ENCODE data around the gene CYFIP2.

- no peak for TF ChIP-seq CTCF (IDR thresholded peaks at IDR 0.05; ENCODE audit: insufficient read depth, low read length)
- TF ChIP-seq, protein P1, sequence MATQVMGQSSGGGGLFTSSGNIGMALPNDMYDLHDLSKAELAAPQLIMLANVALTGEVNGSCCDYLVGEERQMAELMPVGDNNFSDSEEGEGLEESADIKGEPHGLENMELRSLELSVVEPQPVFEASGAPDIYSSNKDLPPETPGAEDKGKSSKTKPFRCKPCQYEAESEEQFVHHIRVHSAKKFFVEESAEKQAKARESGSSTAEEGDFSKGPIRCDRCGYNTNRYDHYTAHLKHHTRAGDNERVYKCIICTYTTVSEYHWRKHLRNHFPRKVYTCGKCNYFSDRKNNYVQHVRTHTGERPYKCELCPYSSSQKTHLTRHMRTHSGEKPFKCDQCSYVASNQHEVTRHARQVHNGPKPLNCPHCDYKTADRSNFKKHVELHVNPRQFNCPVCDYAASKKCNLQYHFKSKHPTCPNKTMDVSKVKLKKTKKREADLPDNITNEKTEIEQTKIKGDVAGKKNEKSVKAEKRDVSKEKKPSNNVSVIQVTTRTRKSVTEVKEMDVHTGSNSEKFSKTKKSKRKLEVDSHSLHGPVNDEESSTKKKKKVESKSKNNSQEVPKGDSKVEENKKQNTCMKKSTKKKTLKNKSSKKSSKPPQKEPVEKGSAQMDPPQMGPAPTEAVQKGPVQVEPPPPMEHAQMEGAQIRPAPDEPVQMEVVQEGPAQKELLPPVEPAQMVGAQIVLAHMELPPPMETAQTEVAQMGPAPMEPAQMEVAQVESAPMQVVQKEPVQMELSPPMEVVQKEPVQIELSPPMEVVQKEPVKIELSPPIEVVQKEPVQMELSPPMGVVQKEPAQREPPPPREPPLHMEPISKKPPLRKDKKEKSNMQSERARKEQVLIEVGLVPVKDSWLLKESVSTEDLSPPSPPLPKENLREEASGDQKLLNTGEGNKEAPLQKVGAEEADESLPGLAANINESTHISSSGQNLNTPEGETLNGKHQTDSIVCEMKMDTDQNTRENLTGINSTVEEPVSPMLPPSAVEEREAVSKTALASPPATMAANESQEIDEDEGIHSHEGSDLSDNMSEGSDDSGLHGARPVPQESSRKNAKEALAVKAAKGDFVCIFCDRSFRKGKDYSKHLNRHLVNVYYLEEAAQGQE (IDR thresholded peaks at IDR 0.05; ENCODE audit: insufficient replicate concordance, low read depth): no peak
- no peak for TF ChIP-seq POLR2AphosphoS5 (IDR thresholded peaks at IDR 0.05; ENCODE audit: low read depth)
- TF ChIP-seq GABPA (IDR thresholded peaks at IDR 0.05; ENCODE audit: low read depth): no peak
- TF ChIP-seq SPI1 (IDR thresholded peaks at IDR 0.05; ENCODE audit: borderline replicate concordance, low read depth): no peak
Measured at GRCh38 chr5:157267025-157267424, 1.1 kb downstream of the CYFIP2 start.

Measured in HL-60 (cell line).